ENCODE data around the gene ORAI3. TPM values are rescaled to one million over a fixed set of nuclear protein-coding genes. Genes with fewer than 3 reads are reported as not detected.

Gene ORAI3
- total and polyA plus RNA-seq, 2 of the 13 experiments (the other 11 are each of a cell fraction or from before 2014, with no cell fraction given), result 11.4 to 32.0 TPM

DNA sequence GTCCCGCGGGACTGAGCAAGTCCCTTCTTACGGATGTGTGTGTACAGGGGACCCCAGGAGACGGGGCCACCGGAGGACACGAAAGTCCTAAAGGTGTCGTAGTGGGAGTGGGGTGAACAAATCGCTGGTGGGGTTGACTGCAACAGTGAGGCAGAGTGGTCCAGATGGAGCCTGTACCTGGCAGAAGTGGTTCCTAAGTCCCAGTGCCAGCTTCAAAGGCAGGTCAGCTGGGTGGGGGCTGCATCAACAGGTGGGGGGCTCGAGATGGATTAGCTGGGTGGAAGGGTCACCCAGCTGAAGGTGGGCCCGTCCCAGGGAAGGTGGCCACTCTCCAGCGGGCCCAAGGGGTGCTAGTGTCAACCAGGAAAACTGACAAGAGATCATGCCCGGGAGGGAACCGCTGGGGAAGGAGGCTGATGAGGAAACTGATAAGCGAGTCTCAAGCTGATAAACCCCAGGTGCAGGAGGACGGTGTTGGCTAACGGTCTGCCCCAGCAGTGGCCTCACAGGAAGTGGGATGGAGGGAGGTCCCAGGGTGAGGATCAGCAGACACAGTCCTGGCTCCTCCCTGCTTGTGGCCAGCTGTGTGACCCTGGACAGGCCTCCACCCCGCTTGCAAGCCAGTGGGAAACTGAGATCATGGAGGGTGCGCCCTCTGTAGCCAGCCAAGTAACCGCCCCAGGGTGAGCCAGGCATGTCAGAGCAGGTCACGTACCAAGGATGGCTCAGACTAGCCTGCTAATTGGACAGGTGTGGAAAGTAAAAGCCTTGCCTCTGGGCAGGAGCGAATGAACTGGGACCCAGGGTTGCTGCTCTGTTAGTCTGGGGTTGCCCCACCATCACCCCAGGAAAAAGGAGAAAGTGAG lies 1.0 kb downstream of the ORAI3 start (continued):
- TF ChIP-seq PRDM4 (CRISPR knock-in tag; IDR thresholded peaks at IDR 0.05; ENCODE audit: borderline replicate concordance) (no peak), ZNF766 (CRISPR knock-in tag; IDR thresholded peaks at IDR 0.05; ENCODE audit: borderline replicate concordance) (no peak; the same call in 1 of the 2 replicates), HES4 (CRISPR knock-in tag; IDR thresholded peaks at IDR 0.05; ENCODE audit: borderline replicate concordance) (no peak; the same call in 1 of the 2 replicates), IKZF1 (IDR thresholded peaks at IDR 0.05) (no peak), SMAD3 (CRISPR knock-in tag; IDR thresholded peaks at IDR 0.05) (peak; percentile 82; the same call in 1 of the 2 replicates), NR2C2 (CRISPR knock-in tag; IDR thresholded peaks at IDR 0.05; ENCODE audit: borderline replicate concordance) (peak; percentile 83), NFE2 (CRISPR knock-in tag; IDR thresholded peaks at IDR 0.05) (no peak), HNRNPL (IDR thresholded peaks at IDR 0.05; ENCODE audit: low read depth, low read length) (0 out of 2 replicates have a peak, but pooled peaks have one; percentile 52), ZMYM3 (CRISPR knock-in tag; IDR thresholded peaks at IDR 0.05) (peak; percentile 78), ZMAT5 (CRISPR knock-in tag; IDR thresholded peaks at IDR 0.05; ENCODE audit: borderline replicate concordance, low read depth) (no peak), YEATS4 (CRISPR knock-in tag; IDR thresholded peaks at IDR 0.05; ENCODE audit: borderline replicate concordance) (peak; percentile 43; the same call in 1 of the 2 replicates), DZIP1 (CRISPR knock-in tag; IDR thresholded peaks at IDR 0.05) (no peak), HNRNPH1 (optimal IDR thresholded peaks at IDR 0.05; ENCODE audit: low read depth, low read length) (peak; percentile 41), CBX5 (CRISPR knock-in tag; IDR thresholded peaks at IDR 0.05; ENCODE audit: borderline replicate concordance) (peak; percentile 74; the same call in 1 of the 2 replicates), ATF7-NPFF (CRISPR knock-in tag; IDR thresholded peaks at IDR 0.05; ENCODE audit: low read depth) (peak; percentile 65; the same call in 1 of the 2 replicates), DNMT3B (CRISPR knock-in tag; conservative IDR thresholded peaks at IDR 0.05) (no peak; the same call in 1 of the 2 replicates), TCF7 (IDR thresholded peaks at IDR 0.05; ENCODE audit: low read depth) (peak; percentile 34; the same call in 1 of the 2 replicates)
- TF ChIP-seq, protein P1, sequence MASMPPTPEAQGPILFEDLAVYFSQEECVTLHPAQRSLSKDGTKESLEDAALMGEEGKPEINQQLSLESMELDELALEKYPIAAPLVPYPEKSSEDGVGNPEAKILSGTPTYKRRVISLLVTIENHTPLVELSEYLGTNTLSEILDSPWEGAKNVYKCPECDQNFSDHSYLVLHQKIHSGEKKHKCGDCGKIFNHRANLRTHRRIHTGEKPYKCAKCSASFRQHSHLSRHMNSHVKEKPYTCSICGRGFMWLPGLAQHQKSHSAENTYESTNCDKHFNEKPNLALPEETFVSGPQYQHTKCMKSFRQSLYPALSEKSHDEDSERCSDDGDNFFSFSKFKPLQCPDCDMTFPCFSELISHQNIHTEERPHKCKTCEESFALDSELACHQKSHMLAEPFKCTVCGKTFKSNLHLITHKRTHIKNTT (CRISPR knock-in tag; IDR thresholded peaks at IDR 0.05), result no peak
- TF ChIP-seq, protein P2, sequence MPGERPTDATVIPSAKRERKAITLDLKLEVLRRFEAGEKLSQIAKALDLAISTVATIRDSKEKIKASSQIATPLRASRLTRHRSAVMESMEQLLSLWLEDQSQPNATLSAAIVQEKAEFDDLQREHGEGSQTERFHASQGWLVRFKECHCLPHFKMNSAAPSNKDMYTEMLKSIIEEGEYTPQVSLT (CRISPR knock-in tag; IDR thresholded peaks at IDR 0.05; ENCODE audit: borderline replicate concordance, low read depth), result no peak; the same call in 1 of the 2 replicates
